HEK293T (cell line): ENCODE results near the gene TMEM233.

ENCODE experiments used
- CTCF ChIA-PET: fragments of 350-600 bp; formaldehyde crosslinking; extraction: SDS; loops from one replicate; lab custom pipeline; 2021; ENCODE audit warnings: antibody characterized with exemption, inconsistent platforms; lab: Yijun Ruan, JAX
- POLR2A ChIA-PET: fragments of 350-600 bp; formaldehyde crosslinking; extraction: SDS; loops from one replicate; lab custom pipeline; 2020; ENCODE audit warnings: antibody characterized with exemption, inconsistent platforms; lab: Yijun Ruan, JAX
- DNase-seq: peaks from one replicate; pipeline ENCODE4 v3.0.0; 2012; ENCODE audit warnings: mixed read lengths; ENCODE audit errors: extremely low spot score
- ARNT ChIP-seq: fragments of 450-650 bp; IDR thresholded peaks from 2 replicates; pipeline ENCODE4 v1.6.1; 2017; ENCODE audit warnings: mild to moderate bottlenecking
- BHLHE40 ChIP-seq: fragments of 450-650 bp; IDR thresholded peaks from 2 replicates; pipeline ENCODE4 v1.6.1; 2016; ENCODE audit warnings: mild to moderate bottlenecking, moderate library complexity, borderline replicate concordance
- CTBP1 ChIP-seq: fragments of 450-650 bp; IDR thresholded peaks from 2 replicates; pipeline ENCODE4 v1.6.1; 2016; ENCODE audit warnings: borderline replicate concordance
- ELF4 ChIP-seq: fragments of 450-650 bp; IDR thresholded peaks from 2 replicates; pipeline ENCODE4 v1.6.1; 2017; ENCODE audit warnings: antibody characterized with exemption
- FOXA1 ChIP-seq: fragments of 450-650 bp; IDR thresholded peaks from 2 replicates; pipeline ENCODE4 v1.6.1; 2016; ENCODE audit warnings: mild to moderate bottlenecking
- FOXK2 ChIP-seq: fragments of 450-650 bp; IDR thresholded peaks from 2 replicates; pipeline ENCODE4 v1.6.1; 2016; ENCODE audit warnings: mild to moderate bottlenecking
- FOXM1 ChIP-seq: fragments of 450-650 bp; IDR thresholded peaks from 2 replicates; pipeline ENCODE4 v1.6.1; 2017; ENCODE audit warnings: mild to moderate bottlenecking, borderline replicate concordance
- HDGF ChIP-seq: fragments of 450-650 bp; IDR thresholded peaks from 2 replicates; pipeline ENCODE4 v1.6.1; 2017; ENCODE audit warnings: antibody characterized with exemption, borderline replicate concordance
- L3MBTL2 ChIP-seq: fragments of 450-650 bp; conservative IDR thresholded peaks from 2 replicates; pipeline ENCODE4 v1.6.1; 2016; ENCODE audit warnings: mild to moderate bottlenecking
- LEF1 ChIP-seq: fragments of 450-650 bp; IDR thresholded peaks from 2 replicates; pipeline ENCODE4 v1.6.1; 2017; ENCODE audit warnings: mild to moderate bottlenecking, borderline replicate concordance
- NFRKB ChIP-seq: fragments of 450-650 bp; IDR thresholded peaks from 2 replicates; pipeline ENCODE4 v1.6.1; 2016; ENCODE audit warnings: mild to moderate bottlenecking, moderate library complexity
- PKNOX1 ChIP-seq: fragments of 450-650 bp; IDR thresholded peaks from 2 replicates; pipeline ENCODE4 v1.6.1; 2016
- SP1 ChIP-seq: fragments of 450-650 bp; IDR thresholded peaks from 2 replicates; pipeline ENCODE4 v1.6.1; 2017
- SUZ12 ChIP-seq: fragments of 450-650 bp; IDR thresholded peaks from 2 replicates; pipeline ENCODE4 v1.6.1; 2016; ENCODE audit warnings: mild to moderate bottlenecking
- TARDBP ChIP-seq: fragments of 450-650 bp; IDR thresholded peaks from 2 replicates; pipeline ENCODE4 v1.6.1; 2016
- ZNF384 ChIP-seq: fragments of 450-650 bp; IDR thresholded peaks from 2 replicates; pipeline ENCODE4 v1.6.1; 2016

Gene TMEM233

DNA sequence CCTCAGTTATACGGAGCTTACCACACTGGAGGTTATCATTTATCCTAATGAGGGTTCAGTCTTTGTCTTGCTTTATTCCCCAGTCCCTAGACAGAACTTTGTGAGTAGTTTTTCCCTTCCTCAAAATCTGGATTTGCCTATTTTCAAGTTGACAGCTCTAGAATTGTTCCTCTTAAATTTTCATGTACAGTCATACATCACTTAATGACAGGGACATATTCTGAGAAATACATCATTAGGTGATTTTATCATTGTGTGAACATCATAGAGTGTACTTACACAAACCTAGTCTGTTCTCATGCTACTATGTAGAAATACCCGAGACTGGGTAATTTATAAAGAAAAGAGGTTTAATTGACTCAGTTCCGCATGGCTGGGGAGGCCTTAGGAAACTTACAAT, 77.5 kb downstream of the TMEM233 start:
- CTCF ChIA-PET: no interaction called here
- DNase-seq: no peak
- TF ChIP-seq LEF1 (no peak), ZNF384 (no peak), ARNT (no peak), PKNOX1 (no peak), FOXK2 (no peak), SP1 (no peak)
- POLR2A ChIA-PET: no interaction called here

GRCh38 chr12:119672194-119672593, 78.6 kb downstream of the TMEM233 start:
- no peak for DNase-seq
- CTCF ChIA-PET: no interaction called here
- POLR2A ChIA-PET: interaction anchor here (1.1 kb wide), 1 partner anchor 10 kb away, joined by 4 read pairs; no protein-coding TSS in a partner anchor
- TF ChIP-seq ELF4: no peak
- TF ChIP-seq CTBP1: no peak
- TF ChIP-seq HDGF: no peak
- no peak for TF ChIP-seq FOXK2
- no peak for TF ChIP-seq ARNT

DNA sequence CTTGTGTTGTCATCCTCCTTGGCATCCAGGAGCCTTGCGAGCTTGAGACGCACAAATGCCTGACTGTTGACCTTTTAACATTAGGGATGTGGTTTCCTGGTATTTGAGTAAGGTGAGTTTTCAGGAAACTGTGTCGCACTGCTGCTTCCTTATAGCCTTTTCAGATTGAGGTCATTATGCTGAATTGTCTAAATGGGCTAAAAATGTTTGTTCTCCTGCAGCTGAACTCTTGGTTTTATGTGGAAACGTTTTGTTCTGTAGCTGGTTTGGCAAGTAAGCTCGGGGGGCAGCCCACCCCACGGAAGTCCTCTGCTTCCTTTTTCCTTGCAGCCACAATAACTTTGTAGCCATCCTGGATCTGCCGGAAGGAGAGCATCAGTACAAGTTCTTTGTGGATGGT, 80.1 kb downstream of the TMEM233 start:
- no peak for TF ChIP-seq HDGF
- no peak for TF ChIP-seq ELF4
- no peak for TF ChIP-seq ARNT
- TF ChIP-seq BHLHE40: no peak
- TF ChIP-seq SP1: no peak
- TF ChIP-seq FOXM1: no peak
- TF ChIP-seq TARDBP: no peak
- no peak for TF ChIP-seq FOXA1
- TF ChIP-seq ZNF384: no peak
- no peak for TF ChIP-seq NFRKB
- no peak for TF ChIP-seq L3MBTL2
- TF ChIP-seq SUZ12: no peak
- TF ChIP-seq LEF1: no peak
- no peak for TF ChIP-seq FOXK2
- TF ChIP-seq PKNOX1: no peak
- TF ChIP-seq CTBP1: no peak
- no peak for DNase-seq
- POLR2A ChIA-PET: no interaction called here
- CTCF ChIA-PET: no interaction called here

GRCh38 chr12:119674560-119674959, 81.0 kb downstream of the TMEM233 start:
- POLR2A ChIA-PET: no interaction called here
- no peak for DNase-seq
- TF ChIP-seq SUZ12: no peak
- no peak for TF ChIP-seq ARNT
- no peak for TF ChIP-seq PKNOX1
- TF ChIP-seq LEF1: no peak
- TF ChIP-seq ELF4: no peak
- TF ChIP-seq SP1: no peak
- TF ChIP-seq FOXM1: no peak
- no peak for TF ChIP-seq HDGF
- no peak for TF ChIP-seq TARDBP
- no peak for TF ChIP-seq BHLHE40
- no peak for TF ChIP-seq ZNF384
- no peak for TF ChIP-seq FOXA1
- TF ChIP-seq CTBP1: no peak
- TF ChIP-seq FOXK2: no peak
- no peak for TF ChIP-seq L3MBTL2
- no peak for TF ChIP-seq NFRKB
- CTCF ChIA-PET: interaction anchor here (0.5 kb wide), 1 partner anchor 20 kb away, joined by 3 read pairs; no protein-coding TSS in a partner anchor

- DNase-seq: no peak
- POLR2A ChIA-PET: no interaction called here
- TF ChIP-seq FOXA1 (no peak), SUZ12 (no peak)
- CTCF ChIA-PET: interaction anchor here (1.2 kb wide), 1 partner anchor 8 kb away, joined by 3 read pairs; the partner anchor contains the start of gene PRKAB1
These were observed 82.4 kb downstream of the TMEM233 start for GRCh38 chr12:119676022-119676421.

- POLR2A ChIA-PET: no interaction called here
- CTCF ChIA-PET: interaction anchor here (1.2 kb wide), 1 partner anchor 9 kb away, joined by 3 read pairs; the partner anchor contains the start of gene PRKAB1
- TF ChIP-seq ARNT (no peak), LEF1 (no peak), CTBP1 (no peak), ZNF384 (no peak), L3MBTL2 (no peak), TARDBP (no peak), ELF4 (no peak), HDGF (no peak), FOXA1 (no peak), FOXK2 (no peak), NFRKB (no peak), SUZ12 (no peak), FOXM1 (no peak), SP1 (no peak), PKNOX1 (no peak), BHLHE40 (no peak)
- DNase-seq: no peak
These were observed 83.0 kb downstream of the TMEM233 start for GRCh38 chr12:119676573-119676972.
